CD14-positive monocyte (primary cell): Measurements from ENCODE around the gene SUPT20HL2. TPM values are rescaled to one million over a fixed set of nuclear protein-coding genes. Genes with fewer than 3 reads are reported as not detected.

Source experiments
- DNase-seq, 3 donors: peaks; one replicate each; pipeline ENCODE4 v3.0.0-alpha.2; 2011 to 2022
- H2AFZ ChIP-seq: 2 replicates; pipeline ENCODE4 v1.6.0; 2012; ENCODE audit warnings: mild to moderate bottlenecking, low read depth, low read length, inconsistent platforms; ENCODE audit not compliant: insufficient read depth, poor library complexity, severe bottlenecking
- H3K27ac ChIP-seq, 2 donors: 1 replicate in 1 of 2; 2 replicates in 1 of 2; pipeline ENCODE4 v1.5.1; 2012 to 2013; ENCODE audit warnings: low read length in 2 of 2, control low read depth in 1 of 2, inconsistent platforms in 1 of 2, low read depth in 1 of 2, mild to moderate bottlenecking in 1 of 2
- H3K27me3 ChIP-seq, 2 donors: one replicate each; pipeline versions ENCODE4 v1.6.0 to v1.6.1; 2011 to 2013; ENCODE audit warnings: low read length in 2 of 2; ENCODE audit not compliant: control insufficient read depth in 2 of 2, insufficient read depth in 2 of 2
- H3K36me3 ChIP-seq, 2 donors: replicated peaks in 1 of 2; 1 replicate in 1 of 2; 2 replicates in 1 of 2; pipeline versions ENCODE4 v1.5.1 to v1.6.1; 2012 to 2013; ENCODE audit warnings: low read length in 2 of 2, control low read depth in 1 of 2, inconsistent platforms in 1 of 2, mild to moderate bottlenecking in 1 of 2; ENCODE audit not compliant: insufficient read depth in 2 of 2, control insufficient read depth in 1 of 2
- H3K4me1 ChIP-seq, 2 donors: 1 replicate in 1 of 2; 2 replicates in 1 of 2; pipeline versions ENCODE4 v1.5.1 to v1.6.1; 2012 to 2013; ENCODE audit warnings: low read length in 2 of 2, control low read depth in 1 of 2, inconsistent platforms in 1 of 2, mild to moderate bottlenecking in 1 of 2, moderate library complexity in 1 of 2; ENCODE audit not compliant: insufficient read depth in 2 of 2, control insufficient read depth in 1 of 2
- H3K4me2 ChIP-seq: replicated peaks from 2 replicates; pipeline ENCODE3; 2012; ENCODE audit warnings: low read length, moderate library complexity, mild to moderate bottlenecking; ENCODE audit not compliant: poor library complexity, severe bottlenecking; ENCODE audit errors: extremely low read depth
- H3K4me3 ChIP-seq, 3 experiments: fragments of 200-600 bp in 1 of 3; sonication (generic) in 1 of 3; replicated peaks in 1 of 3; 1 replicate in 2 of 3; 2 replicates in 1 of 3; pipeline ENCODE4 v1.5.1; 2011 to 2013; ENCODE audit warnings: low read length in 3 of 3, mild to moderate bottlenecking in 3 of 3, control low read depth in 2 of 3, low read depth in 2 of 3, inconsistent platforms in 1 of 3, moderate library complexity in 1 of 3
- H3K79me2 ChIP-seq: 2 replicates; pipeline ENCODE4 v1.6.0; 2012; ENCODE audit warnings: mild to moderate bottlenecking, control low read depth, inconsistent platforms, low read length, moderate library complexity; ENCODE audit not compliant: insufficient read depth
- H3K9ac ChIP-seq: 2 replicates; pipeline ENCODE4 v1.6.0; 2017; ENCODE audit warnings: low read length, mild to moderate bottlenecking; ENCODE audit not compliant: insufficient read depth, poor library complexity, severe bottlenecking
- H3K9me3 ChIP-seq, 2 donors: replicated peaks in 1 of 2; 1 replicate in 1 of 2; 2 replicates in 1 of 2; pipeline versions ENCODE4 v1.5.1 to v1.6.1; 2012 to 2013; ENCODE audit warnings: low read length in 2 of 2, control low read depth in 1 of 2; ENCODE audit not compliant: control insufficient read depth in 1 of 2, insufficient read depth in 1 of 2
- H4K20me1 ChIP-seq: 2 replicates; pipeline ENCODE4 v1.6.0; 2012; ENCODE audit warnings: mild to moderate bottlenecking, low read length, control low read depth, moderate library complexity; ENCODE audit not compliant: insufficient read depth
- H3K27ac Mint-ChIP-seq, 7 donors: one replicate each; pipeline ENCODE4 v1.8.0; 2020; ENCODE audit warnings: mild to moderate bottlenecking in 7 of 7, mixed read lengths in 7 of 7, moderate library complexity in 6 of 7, inconsistent platforms in 2 of 7
- H3K27me3 Mint-ChIP-seq, 3 donors: one replicate each; pipeline ENCODE4 v1.8.0; 2021 to 2022; ENCODE audit warnings: low read depth in 3 of 3, mild to moderate bottlenecking in 3 of 3, mixed read lengths in 3 of 3, moderate library complexity in 3 of 3, inconsistent platforms in 1 of 3
- H3K36me3 Mint-ChIP-seq, 2 donors: one replicate each; pipeline ENCODE4 v1.8.0; 2020; ENCODE audit warnings: mixed read lengths in 2 of 2, inconsistent platforms in 1 of 2, mild to moderate bottlenecking in 1 of 2
- H3K4me1 Mint-ChIP-seq: one replicate; pipeline ENCODE4 v1.8.0; 2020; ENCODE audit warnings: mild to moderate bottlenecking, mixed read lengths
- H3K4me3 Mint-ChIP-seq, 2 donors: one replicate each; pipeline ENCODE4 v1.8.0; 2020; ENCODE audit warnings: mild to moderate bottlenecking in 2 of 2, mixed read lengths in 2 of 2, moderate library complexity in 1 of 2
- H3K9me3 Mint-ChIP-seq, 7 donors: one replicate each; pipeline ENCODE4 v1.8.0; 2020 to 2022; ENCODE audit warnings: mixed read lengths in 7 of 7, mild to moderate bottlenecking in 6 of 7, moderate library complexity in 6 of 7, inconsistent platforms in 2 of 7
- CTCF ChIP-seq: fragments of 200-600 bp; IDR thresholded peaks from one replicate; pipeline ENCODE4 v1.8.0; 2022; ENCODE audit warnings: antibody characterized with exemption, mild to moderate bottlenecking
- WGBS: methylation state at CpG from one replicate; pipeline ENCODE4 v1.1.5; 2013; ENCODE audit warnings: missing lambda C conversion rate; ENCODE audit not compliant: insufficient coverage; 5-methylcytosine and 5-hydroxymethylcytosine counted together
- intact Hi-C, 2 donors: fragments of 100-400 bp; cut with micrococcal nuclease; formaldehyde crosslinking; loops; one replicate each; pipeline versions ENCODE4 v1.15.0 to v1.15.1; 2023
- polyA plus RNA-seq, 3 donors: library from polyadenylated mRNA; depleted of rRNA in 1 of 3; unstranded in 2 of 3; stranded (reverse) in 1 of 3; fragments of 300-500 nt in 2 of 3; fragments of >200 nt in 1 of 3; fragmentation: Illumina TruSeq in 2 of 3; gene quantifications; 1 replicate in 2 of 3; 2 replicates in 1 of 3; pipeline ENCODE4 v1.2.3, GENCODE V29; 2012 to 2021

Gene SUPT20HL2
- polyA plus RNA-seq, 3 donors = not detected

GRCh38 chrX:24271262-24271661, 42.6 kb downstream of the SUPT20HL2 start:
- H3K4me3 Mint-ChIP-seq = no peak overlapping the region
- H3K27me3 Mint-ChIP-seq = peaks cover 0 to 28% (median 0%) of the 10 kb centered on the region in 3 donors
- no peak overlapping the region for H3K27ac Mint-ChIP-seq
- H3K9me3 ChIP-seq = peaks cover 0 to 6% of the 10 kb centered on the region in 2 donors
- peaks cover 3 to 16% (median 10%) of the 10 kb centered on the region in 7 donors for H3K9me3 Mint-ChIP-seq
- H3K36me3 ChIP-seq = no peaks in the 10 kb centered on the region
- no peak overlapping the region for H3K4me2 ChIP-seq
- intact Hi-C loops = no loop called here
- no peaks in the 10 kb centered on the region for H4K20me1 ChIP-seq
- no peak for DNase-seq
- no peak for TF ChIP-seq CTCF
- no peak overlapping the region for H3K9ac ChIP-seq
- H3K4me1 ChIP-seq = peaks cover 0 to 3% of the 10 kb centered on the region in 2 donors
- peaks cover 0 to 10% of the 10 kb centered on the region in 2 donors for H3K27me3 ChIP-seq
- no peaks in the 10 kb centered on the region for H3K36me3 Mint-ChIP-seq
- peaks cover 5% of the 10 kb centered on the region for H3K4me1 Mint-ChIP-seq
- no peak overlapping the region for H3K4me3 ChIP-seq
- H2AFZ ChIP-seq = no peak overlapping the region
- H3K79me2 ChIP-seq = no peaks in the 10 kb centered on the region
- no peak overlapping the region for H3K27ac ChIP-seq

- Histone ChIP-seq H3K27ac (no peak overlapping the region), H3K9me3 (peaks cover 0 to 6% of the 10 kb centered on the region in 2 donors), H3K4me3 (no peak overlapping the region), H3K36me3 (no peaks in the 10 kb centered on the region), H3K79me2 (no peaks in the 10 kb centered on the region), H3K9ac (no peak overlapping the region), H3K4me1 (no peaks in the 10 kb centered on the region), H4K20me1 (no peaks in the 10 kb centered on the region), H3K4me2 (no peak overlapping the region), H3K27me3 (peaks cover 0 to 13% of the 10 kb centered on the region in 2 donors), H2AFZ (no peak overlapping the region)
- intact Hi-C loops = no loop called here
- WGBS = no CpG with 5 or more reads among the region's 5 CpGs
- TF ChIP-seq CTCF = no peak
- Mint-ChIP-seq H3K27ac (no peak overlapping the region), H3K4me3 (no peak overlapping the region), H3K9me3 (peaks cover 0 to 16% (median 6%) of the 10 kb centered on the region in 7 donors), H3K36me3 (no peaks in the 10 kb centered on the region), H3K27me3 (peaks cover 0 to 34% (median 0%) of the 10 kb centered on the region in 3 donors), H3K4me1 (no peaks in the 10 kb centered on the region)
- no peak for DNase-seq
Measured at GRCh38 chrX:24268786-24269185, 45.1 kb downstream of the SUPT20HL2 start.
